GM19238 (cell line): ENCODE results near the gene NOP14.
"Not testable (repeated sequence)": the region's sequence is repeated elsewhere in the genome, so short reads cannot be mapped to it uniquely, and the experiment has no call there.

Experiments used
- DNase-seq: peaks from one replicate; pipeline ENCODE4 v3.0.0; 2011; ENCODE audit warnings: low spot score; ENCODE audit not compliant: insufficient read length

Gene NOP14

DNA sequence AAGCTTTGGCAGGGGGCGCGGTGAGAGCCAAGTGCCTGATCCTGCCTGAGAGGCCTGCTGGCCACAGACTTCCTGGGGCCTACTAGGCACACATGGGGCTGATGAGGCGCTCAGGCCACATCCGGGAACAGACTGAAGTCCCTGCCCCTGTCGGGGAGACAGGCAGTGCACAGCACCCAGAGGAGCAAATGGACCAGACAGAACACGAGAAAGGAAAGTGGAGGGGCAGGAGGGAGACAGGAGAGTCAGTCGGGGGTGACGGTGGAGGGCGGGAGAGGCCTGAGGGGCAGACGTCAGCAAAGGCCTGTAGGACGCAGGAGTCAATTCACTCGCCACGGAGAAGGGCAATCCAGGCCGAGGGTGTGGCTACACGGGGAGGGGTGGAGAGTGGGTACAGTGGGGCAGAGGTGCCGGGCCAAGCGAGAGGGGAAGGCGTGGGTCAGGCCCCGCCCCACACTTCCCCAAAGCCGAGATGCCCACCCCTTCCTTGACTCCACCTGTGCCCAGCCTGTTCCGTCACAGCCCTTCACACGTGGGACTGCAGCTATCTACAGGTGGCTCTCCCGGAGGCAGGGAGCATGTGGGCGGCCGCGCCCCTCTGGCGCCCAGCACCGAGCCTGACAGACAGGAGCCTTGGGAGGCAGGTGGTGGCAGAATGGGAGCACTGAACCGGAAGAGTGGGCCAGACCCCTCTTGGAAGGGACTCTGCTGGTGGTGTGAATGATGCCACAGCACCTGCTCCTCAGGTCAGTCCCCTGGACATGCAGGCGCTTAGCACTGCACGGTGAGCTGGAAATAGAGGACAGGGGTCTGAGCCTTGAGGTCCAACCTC, 20.5 kb downstream of the NOP14 start:
- no peak for DNase-seq

DNA sequence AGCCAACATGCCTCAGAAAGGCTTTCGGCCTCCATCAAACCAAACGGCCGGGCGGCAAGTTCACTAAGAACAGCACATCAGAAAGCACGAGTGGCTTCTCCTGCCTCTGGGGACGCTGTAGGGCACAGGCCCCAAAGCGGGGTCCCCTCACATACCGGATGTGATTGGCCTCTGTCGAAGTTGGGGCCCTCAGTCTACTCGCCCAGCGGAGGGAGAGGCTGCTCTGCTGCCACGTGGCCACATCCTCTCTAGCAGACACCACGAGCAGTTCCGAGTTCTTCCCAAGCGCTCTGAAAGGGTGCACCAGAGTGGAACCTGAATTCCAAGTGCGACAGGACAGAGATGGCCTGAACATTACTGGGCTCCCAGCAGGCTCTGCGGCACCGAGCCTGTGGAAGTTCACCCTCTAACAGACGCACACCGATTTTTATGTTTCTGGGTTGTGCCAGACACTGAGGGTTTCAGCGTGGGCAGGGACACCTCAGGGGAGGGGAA, 21.1 kb downstream of the NOP14 start:
- DNase-seq: no peak

- DNase-seq: no peak
Measured at GRCh38 chr4:2941138-2942036, 21.8 kb downstream of the NOP14 start.

GRCh38 chr4:2940267-2941137, 22.7 kb downstream of the NOP14 start:
- DNase-seq: no peak

DNA sequence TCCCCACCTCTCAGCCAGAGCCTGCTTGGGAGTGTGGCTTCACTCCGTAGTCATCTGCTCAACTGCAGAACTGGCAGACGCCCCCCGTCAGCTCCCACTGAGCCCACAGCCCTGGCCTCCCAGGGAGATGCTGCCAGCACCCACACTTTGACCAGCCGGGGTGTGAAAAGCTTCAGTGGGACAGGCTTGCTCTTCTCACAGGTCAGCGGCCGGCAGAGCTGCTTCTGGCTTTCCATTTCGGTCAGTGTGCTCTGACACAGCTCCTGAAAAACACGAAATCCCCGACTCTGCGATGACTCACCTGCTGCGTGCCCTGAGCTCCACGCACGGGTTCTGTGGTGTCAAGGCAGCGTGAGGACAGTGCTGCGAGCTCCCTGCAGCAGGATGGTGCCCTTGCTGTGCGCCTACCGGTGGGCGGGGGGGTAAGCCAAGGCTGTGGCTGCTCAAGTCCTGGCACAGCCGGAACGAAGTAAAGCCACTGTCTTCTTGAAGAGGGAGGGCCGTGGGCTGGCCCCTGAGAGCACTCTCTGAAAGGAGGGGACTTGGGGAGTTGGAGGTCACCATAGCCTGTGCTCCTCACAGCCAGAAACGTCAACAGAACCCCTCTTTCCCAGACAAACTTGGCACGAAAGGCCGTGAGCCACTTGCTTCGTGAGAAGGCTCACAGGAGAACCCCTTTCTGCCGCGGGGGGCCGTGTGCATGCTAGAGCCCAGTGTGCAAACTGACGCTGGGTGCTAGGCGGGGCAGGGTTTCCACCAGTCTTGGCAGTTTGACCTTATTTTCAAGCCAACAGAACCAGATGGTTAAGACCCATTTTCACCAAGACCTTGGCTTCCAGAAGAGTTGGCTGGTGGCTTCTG, 23.6 kb downstream of the NOP14 start:
- no peak for DNase-seq

DNA sequence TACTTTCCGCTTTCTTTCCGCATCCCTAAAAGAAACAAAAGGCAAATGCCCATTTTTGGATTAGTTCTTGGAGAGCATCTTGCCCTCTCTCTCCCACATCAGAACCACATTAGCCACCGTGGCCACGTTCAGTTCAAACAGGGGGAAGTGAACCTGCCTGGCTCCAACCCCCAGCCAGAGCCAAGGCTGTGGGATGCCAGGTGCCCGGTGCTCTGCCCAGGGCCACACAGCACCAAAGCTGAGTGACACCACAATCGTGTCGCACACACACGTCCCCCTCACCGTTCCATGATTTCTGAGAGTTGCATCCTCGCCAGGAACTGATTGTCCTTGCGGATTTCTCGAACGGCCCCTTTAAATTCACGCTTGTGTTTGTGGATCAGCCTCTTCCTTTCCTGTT, 24.3 kb downstream of the NOP14 start:
- no peak for DNase-seq

DNA sequence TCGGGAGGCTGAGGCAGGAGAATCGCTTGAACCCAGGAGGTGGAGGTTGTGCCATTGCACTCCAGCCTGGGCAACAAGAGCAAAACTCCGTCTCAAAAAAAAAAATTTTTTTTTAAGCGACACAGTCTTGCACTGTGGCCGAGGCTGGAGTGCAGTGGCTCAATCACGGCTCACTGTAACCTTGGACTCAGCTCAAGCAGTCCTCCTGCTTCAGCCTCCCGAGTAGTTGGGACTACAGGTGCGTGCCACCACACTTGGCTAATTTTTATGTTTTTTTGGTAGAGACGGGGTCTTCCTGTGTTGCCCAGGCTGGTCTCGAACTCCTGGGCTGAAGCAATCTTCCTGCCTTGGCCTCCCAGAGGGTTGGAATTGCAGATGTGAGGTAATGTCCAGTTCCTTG, 24.8 kb downstream of the NOP14 start:
- not testable (repeated sequence) for DNase-seq

DNA sequence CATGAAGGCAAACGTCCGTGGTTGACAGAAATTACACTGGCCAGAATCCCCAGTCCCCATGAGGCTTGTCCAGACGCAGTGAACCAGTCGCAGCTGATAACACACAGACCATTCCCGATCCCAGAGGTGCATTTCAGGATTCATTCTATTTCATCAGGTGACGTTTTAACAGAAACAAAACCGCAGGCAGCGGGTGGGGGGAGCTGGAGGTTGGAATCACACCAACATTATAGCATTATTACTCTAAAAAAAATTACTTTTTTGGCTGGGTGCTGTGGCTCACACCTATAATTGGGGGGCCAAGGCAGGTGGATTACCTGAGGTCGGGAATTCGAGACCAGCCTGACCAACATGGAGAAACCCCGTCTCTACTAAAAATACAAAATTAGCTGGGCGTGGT, 25.2 kb downstream of the NOP14 start:
- no peak for DNase-seq

GRCh38 chr4:2937146-2937857, 25.9 kb downstream of the NOP14 start:
- DNase-seq: no peak

DNA sequence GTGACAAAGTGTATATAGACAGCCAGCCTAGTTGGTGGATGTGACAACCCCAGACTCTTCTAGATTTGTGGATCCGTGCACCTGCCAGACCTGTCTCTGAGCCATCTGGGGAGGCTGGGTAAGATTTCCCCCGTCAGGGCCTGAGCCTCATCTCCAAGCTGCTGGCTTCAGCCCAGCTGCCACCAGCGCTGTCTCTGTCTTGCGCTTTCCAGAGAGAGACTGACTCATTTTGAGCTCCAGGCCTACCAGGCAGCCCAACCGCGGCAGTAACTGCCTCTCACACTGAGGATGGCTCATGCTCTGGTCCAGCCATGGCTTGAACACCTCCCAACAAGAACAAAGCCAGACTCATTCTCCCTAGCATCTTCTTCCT, 26.4 kb downstream of the NOP14 start:
- DNase-seq: peak; percentile 35

DNA sequence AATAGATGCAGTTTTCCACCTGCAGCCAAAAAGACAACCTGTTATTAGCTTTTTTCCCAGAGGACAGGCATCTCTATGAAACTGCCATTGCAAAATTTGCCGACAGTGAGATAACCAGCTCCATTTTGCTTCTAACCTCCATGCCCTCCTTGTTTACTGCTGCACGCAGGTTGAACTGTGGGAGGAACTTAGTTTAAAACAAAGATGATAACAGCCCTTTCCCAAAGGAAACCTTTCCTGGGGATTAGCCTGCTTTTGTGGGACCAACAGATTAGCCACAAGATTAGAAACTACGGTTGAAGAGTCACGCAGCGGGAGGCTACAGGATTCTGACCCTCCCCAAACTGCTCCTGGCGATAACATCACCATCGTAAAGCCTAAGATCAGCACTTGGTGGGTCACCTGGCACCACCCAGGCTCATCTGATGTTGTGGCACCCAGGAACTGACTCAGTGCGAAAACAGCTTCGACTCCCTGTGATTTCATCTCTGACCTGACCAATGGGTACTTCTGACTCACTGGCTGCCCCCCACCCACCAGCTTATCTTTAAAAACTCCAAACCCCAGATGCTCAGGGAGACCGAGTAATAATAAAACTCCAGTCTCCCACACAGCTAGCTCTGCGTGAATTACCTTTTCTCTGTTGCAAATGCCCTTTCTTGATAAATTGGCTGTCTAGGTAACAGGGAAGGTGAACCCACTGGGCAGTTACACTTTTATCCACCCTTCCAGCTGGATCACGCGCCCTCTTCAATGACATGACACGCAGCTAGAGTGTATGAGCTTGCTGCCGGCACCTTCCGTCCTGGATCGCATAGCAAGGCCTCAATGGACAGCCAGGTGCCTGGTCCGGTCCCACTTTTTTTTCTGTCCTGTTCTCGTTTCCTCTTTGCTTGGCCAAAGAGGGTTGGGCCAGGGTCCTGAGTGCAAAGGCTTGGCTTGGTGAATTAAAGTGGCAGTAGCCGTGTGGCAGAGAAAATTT, 27.2 kb downstream of the NOP14 start:
- DNase-seq: no peak

GRCh38 chr4:2934813-2935761, 28.1 kb downstream of the NOP14 start:
- DNase-seq: peak; percentile 93

DNA sequence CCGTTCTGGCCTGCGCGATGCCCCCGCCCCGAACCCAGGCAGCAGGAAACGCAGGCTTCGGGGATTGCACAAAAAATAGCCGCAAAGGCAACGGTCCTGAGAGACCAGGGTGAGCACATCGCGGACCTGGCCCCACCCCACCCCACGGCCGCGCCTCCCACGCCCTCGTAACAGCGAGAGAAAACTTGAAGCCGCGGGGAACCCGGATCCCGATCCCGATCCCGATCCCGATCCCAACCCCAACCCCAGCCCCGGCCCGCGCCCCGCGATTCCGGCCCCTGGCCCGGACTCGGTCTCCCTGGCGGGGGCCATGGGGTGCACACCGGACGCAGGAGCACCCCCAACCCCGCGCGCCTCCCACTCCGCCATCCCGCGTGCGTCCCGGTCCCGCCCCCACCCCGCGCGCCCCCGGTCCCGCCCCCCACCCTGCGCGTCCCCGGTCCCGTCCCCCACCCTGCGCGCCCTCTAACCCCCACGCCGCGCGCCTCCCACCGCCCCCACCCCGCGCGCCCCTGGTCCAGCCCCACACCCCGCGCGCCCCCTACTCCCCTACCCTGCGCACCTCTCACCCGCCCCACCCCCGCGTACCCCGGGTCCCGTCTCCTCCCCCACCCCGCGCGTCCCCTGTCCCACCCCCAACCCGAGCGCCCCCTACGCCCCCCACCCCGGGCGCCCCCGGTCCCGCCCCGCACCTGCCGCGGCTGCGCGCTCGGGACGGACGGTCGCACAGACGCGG, 29.0 kb downstream of the NOP14 start:
- DNase-seq: peak; percentile 45

- DNase-seq: no peak
Measured at GRCh38 chr4:2933566-2934076, 29.6 kb downstream of the NOP14 start.

- no peak for DNase-seq
Measured at GRCh38 chr4:2932951-2933565, 30.1 kb downstream of the NOP14 start.

DNA sequence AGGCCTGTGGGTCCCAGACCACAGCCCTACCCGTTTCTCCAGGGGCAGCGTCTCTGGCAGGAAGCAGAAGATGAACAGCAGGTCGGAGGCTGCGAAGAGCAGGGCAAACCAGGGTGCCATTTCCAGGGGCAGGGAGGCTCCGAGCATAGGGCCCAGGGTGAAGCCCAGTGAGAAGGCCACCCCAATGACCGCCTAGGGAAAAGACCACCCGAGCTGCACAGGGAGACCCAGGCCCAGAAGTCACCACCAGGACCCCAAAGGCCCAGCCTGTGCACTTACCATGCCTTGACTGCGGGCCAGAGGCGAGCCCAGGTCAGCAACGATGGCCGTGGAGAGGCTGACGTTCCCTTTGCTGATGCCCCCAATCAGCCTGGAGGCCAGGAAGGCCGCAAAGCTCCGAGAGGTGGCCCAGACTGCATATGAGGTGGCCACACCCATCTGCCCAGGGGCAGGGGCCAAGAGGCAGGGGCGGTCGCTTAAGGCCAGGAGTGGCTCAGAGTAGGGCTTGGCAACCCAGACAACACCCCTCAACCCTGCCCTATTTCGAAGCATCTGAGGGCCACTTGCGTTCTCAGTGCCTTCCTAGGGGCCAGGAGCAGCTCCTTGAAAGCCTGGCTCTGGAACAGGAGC, 30.8 kb downstream of the NOP14 start:
- no peak for DNase-seq
